Sciatic nerve (tissue), 2 donors: Measurements from ENCODE around the gene DLG4. TPM values are rescaled to one million over a fixed set of nuclear protein-coding genes. Genes with fewer than 3 reads are reported as not detected.
A peak's percentile ranks its signal among the peaks of the same experiment; 100 is the strongest.

ENCODE experiments used
- ATAC-seq: fragments of 200-7000 bp; cut with Tn5 transposase; one replicate; pipeline ENCODE4 v1.9.1; 2020; ENCODE audit warnings: mild to moderate bottlenecking, moderate library complexity
- DNase-seq: peaks from one replicate; pipeline ENCODE4 v3.0.0-alpha.2; 2020; ENCODE audit warnings: low spot score
- intact Hi-C: fragments of 100-400 bp; cut with DNase I; formaldehyde crosslinking; loops from one replicate; pipeline ENCODE4 v1.14.2; 2022
- microRNA-seq: library from miRNA; unstranded; fragments of <30 nt; microRNA quantifications from one replicate; pipeline ENCODE4 v1.2.0, GENCODE V29; 2020
- total RNA-seq: library from RNA; stranded (reverse); fragmentation: NEBNext Ultra II Directional; extraction: Animal tissue kit (Norgen Biotek cat#: 25700); gene quantifications from one replicate; pipeline ENCODE4 v1.2.1, GENCODE V29; 2021
- donor health status: DM: no; HTN: no; CAD: no.
- donor health status: DM: no; HTN: no; CAD: no.

Gene DLG4
- total RNA-seq, 1 donor from 2014 or later, result 32.2 TPM

DNA sequence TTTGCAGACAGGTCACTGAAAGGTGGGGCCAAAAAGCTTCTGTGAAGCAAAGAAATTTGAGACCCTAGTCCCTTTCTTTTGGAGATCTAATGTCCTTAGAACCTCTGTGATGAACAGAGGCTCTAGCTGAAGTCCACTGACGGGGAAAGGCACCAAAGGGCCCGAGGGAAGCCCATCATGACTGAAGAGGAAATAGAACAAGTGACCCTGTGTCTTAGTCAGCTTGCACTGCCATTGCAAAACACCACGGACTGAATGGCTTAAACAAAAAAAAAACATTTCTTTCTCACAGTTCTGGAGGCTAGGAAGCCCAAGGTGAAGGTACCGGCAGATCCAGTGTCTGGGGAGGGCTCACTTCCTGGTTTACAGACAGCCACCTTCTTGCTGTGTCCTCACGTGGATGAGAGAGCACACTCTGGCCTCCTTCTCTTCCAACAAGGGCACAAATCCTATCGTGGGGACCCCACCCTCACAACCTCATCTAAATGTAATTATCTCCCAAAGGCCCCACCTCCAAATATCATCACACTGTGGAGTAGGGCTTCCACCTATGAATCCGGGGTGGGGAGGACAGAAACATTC, 80.7 kb downstream of the DLG4 start:
- DNase-seq, result peak; percentile 15
- no peak for ATAC-seq
- intact Hi-C loops, result loop anchor here (5.0 kb wide), 1 partner anchor 92 kb away; no protein-coding TSS in a partner anchor

DNA sequence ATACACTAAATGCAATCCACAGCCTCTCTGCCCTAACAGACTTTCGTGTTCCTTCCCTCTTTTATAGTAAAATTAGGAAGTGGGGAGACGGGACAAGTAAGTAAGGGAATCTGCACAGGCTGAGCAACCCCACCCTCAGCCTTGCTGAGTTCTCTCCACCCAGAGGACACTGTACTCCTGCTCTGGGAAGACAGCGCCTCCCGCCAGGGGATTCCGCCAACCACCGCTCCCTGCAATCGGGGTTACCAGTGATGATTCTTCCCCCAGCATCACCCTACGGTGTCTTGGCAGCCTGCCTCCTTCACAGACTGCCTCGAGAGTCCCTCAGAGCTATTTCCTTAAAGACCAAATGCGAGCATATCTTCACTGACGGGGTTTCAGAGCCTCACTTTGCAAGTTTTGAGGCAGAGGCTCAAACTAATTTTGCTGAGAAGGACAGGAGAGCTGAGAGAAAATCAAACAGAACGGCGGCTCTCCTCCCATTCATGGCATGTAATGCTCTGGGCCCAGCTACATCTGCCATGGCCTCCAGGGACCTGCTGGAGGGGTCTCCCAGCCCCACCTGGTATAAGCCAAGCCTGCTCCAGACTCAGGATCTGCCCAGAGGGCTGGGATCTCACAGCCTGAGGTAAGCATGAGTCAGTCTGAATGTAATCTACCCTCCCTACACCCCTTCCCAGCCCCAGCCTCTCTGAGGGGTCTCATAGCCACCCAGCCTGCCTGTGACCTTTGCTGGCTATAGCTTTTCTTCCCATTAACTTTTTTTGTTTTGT, 82.3 kb downstream of the DLG4 start:
- intact Hi-C loops, result loop anchor here (5.0 kb wide), 1 partner anchor 90 kb away; no protein-coding TSS in a partner anchor
- ATAC-seq, result peak; percentile 32
- DNase-seq, result no peak

Small RNA genes within 50 kb of the gene (microRNA-seq; reads per million reads assigned to microRNA genes)
- gene MIR324, result 595 reads per million, percentile 78 among the genes with 10 or more reads in this experiment

Other genes starting within 250 kb of the DLG4 start
- gene ALOX12, start 223.8 kb downstream of the DLG4 start, total RNA-seq, result not detected
- gene RNASEK, start 207.2 kb downstream of the DLG4 start, total RNA-seq, result 152 TPM
- gene BCL6B, start 196.8 kb downstream of the DLG4 start, total RNA-seq, result 24.5 TPM
- 1.8 TPM for gene SLC16A13, start 183.8 kb downstream of the DLG4 start, total RNA-seq
- 0.89 TPM for gene SLC16A11, start 175.7 kb downstream of the DLG4 start, total RNA-seq
- 14.7 TPM for gene CLEC10A, start 139.6 kb downstream of the DLG4 start, total RNA-seq
- 1.1 TPM for gene ASGR2, start 105.0 kb downstream of the DLG4 start, total RNA-seq
- 2.3 TPM for gene ASGR1, start 40.5 kb downstream of the DLG4 start, total RNA-seq
- gene ACADVL, start 102 bp upstream of the DLG4 start, total RNA-seq, result 321 TPM
- gene DVL2, start 14.7 kb upstream of the DLG4 start, total RNA-seq, result 49.1 TPM
- 23.8 TPM for gene PHF23, start 19.6 kb upstream of the DLG4 start, total RNA-seq
- gene GABARAP, start 22.6 kb upstream of the DLG4 start, total RNA-seq, result 397 TPM
- 82.0 TPM for gene CTDNEP1, start 31.9 kb upstream of the DLG4 start, total RNA-seq
- gene ELP5, start 32.4 kb upstream of the DLG4 start, total RNA-seq, result 26.7 TPM
- gene CLDN7, start 42.6 kb upstream of the DLG4 start, total RNA-seq, result 4.1 TPM
- gene SLC2A4, start 61.9 kb upstream of the DLG4 start, total RNA-seq, result 6.1 TPM
- gene YBX2, start 74.8 kb upstream of the DLG4 start, total RNA-seq, result 2.1 TPM
- 168 TPM for gene EIF5A, start 87.8 kb upstream of the DLG4 start, total RNA-seq
- gene GPS2, start 95.5 kb upstream of the DLG4 start, total RNA-seq, result 53.8 TPM
- 37.0 TPM for gene NEURL4, start 109.5 kb upstream of the DLG4 start, total RNA-seq
- gene ACAP1, start 116.7 kb upstream of the DLG4 start, total RNA-seq, result 38.3 TPM
- 64.6 TPM for gene KCTD11, start 132.3 kb upstream of the DLG4 start, total RNA-seq
- gene TMEM95, start 135.3 kb upstream of the DLG4 start, total RNA-seq, result not detected
- 6.1 TPM for gene TNK1, start 161.3 kb upstream of the DLG4 start, total RNA-seq
- gene PLSCR3, start 174.7 kb upstream of the DLG4 start, total RNA-seq, result 37.1 TPM
- 75.0 TPM for gene TMEM256, start 184.3 kb upstream of the DLG4 start, total RNA-seq
- 44.8 TPM for gene NLGN2, start 188.0 kb upstream of the DLG4 start, total RNA-seq
- gene SPEM1, start 200.5 kb upstream of the DLG4 start, total RNA-seq, result not detected
- not detected for gene SPEM2, start 205.8 kb upstream of the DLG4 start, total RNA-seq
- gene SPEM3, start 209.0 kb upstream of the DLG4 start, total RNA-seq, result not detected
- gene TMEM102, start 215.6 kb upstream of the DLG4 start, total RNA-seq, result 3.0 TPM
- 3.8 TPM for gene FGF11, start 219.7 kb upstream of the DLG4 start, total RNA-seq
- 6.3 TPM for gene CHRNB1, start 225.2 kb upstream of the DLG4 start, total RNA-seq